ENCODE measurements around the gene DTD1.
A peak's percentile ranks its signal among the peaks of the same experiment; 100 is the strongest.

The DTD1 gene

DNA sequence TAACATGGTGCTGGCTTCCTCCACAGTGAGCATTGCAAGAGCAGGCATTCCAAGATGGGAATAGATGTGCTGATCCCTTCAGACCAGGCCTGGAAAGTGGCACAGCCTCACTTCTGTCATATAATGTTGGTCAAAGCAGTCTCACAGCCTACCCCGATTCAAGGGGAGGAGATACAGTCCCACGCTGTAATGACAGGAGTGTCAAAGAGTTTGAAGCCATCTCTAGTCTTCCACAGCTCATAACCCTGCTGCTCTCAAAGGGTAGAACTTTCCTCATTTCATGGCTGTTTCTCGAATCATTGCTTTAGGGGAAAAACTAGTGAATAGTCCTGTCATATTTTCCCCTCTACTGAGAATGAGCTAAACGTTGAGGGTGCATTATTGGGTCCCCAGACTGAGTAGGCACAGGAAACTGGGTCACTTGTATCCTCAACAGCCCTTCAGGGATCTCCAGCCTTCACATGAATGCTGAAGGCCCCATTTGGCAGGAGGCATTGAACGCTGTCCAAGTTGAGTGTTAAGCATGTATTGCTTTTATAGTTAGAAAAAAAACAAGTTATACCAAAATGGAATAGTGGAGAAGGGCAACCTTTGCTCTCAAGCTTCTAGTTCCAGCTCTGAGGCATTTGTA lies 27.3 kb downstream of the DTD1 start:
- no peak for DNase-seq (ENCODE audit: low spot score)

DNA sequence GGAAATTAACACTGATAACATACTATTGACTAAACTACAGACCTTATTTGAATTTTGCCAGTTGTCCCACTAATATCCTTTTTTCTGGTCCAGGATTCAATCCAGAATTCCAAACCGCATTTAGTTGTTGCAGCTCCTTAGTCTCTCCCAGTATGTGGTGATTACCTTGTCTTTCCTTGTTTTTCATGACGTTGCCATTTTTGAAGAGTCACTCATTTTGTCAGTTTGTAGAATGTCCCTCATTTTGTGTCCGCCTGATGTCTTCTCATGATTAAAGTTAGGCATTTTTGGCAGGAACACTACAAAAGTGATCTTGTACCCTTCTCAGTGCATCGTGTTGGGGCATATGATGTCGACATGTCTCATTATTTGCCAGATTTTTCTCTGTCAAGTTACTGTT lies 33.1 kb downstream of the DTD1 start:
- no peak for DNase-seq (ENCODE audit: low spot score)

DNA sequence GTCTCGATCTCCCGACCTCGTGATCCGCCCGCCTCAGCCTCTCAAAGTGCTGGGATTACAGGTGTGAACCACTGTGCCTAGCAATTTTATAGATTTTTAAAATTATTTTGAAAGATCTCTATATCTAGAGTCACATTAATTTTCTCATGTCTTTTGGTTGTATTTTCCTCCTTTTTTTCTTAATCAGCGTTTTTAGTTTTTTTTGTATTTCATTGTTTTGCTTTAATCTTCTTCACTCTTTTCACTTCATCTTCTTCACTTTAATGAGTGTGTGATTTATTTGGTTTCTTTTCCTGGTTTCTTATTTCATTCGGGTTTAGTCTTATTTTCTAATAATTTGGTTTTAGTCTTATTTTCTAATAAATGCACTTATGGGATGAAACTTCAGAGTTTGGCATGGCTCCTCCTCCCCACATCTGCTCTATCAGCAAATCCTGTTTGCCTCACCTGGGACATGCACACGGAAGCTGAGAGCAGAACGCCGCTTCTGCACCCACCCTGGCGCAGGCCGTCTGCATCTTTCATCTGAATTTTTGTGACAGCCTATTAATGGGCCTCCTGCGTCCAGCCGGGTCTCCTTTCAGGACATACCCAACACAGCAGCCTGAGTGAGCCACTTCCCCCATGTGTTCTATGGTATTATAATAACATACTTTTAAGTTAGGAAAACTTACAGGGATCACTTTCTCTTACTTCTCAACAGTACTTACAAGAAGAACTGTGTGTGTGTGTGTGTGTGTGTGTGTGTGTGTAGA lies 35.5 kb downstream of the DTD1 start:
- no peak for DNase-seq (ENCODE audit: low spot score)

DNA sequence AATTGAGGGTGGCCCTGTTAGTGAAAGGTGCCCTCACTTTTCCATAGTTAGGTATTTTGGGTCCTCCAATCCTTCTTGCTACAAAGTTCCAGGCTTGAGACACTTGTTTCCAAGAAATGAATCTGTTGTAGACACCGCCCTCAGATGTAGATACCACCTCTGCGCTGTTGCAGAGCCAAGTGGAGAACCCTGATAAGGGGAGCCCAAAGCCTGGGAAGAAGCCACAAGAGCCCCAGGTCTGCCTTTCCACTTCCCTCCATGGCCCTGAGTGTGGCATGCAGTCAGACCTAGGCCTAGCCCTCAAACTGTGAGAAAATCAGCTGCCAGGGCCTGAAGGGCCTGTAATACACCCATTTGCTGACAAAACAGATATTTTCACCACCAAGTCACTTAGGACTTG lies 37.1 kb downstream of the DTD1 start:
- no peak for DNase-seq (ENCODE audit: low spot score)

DNA sequence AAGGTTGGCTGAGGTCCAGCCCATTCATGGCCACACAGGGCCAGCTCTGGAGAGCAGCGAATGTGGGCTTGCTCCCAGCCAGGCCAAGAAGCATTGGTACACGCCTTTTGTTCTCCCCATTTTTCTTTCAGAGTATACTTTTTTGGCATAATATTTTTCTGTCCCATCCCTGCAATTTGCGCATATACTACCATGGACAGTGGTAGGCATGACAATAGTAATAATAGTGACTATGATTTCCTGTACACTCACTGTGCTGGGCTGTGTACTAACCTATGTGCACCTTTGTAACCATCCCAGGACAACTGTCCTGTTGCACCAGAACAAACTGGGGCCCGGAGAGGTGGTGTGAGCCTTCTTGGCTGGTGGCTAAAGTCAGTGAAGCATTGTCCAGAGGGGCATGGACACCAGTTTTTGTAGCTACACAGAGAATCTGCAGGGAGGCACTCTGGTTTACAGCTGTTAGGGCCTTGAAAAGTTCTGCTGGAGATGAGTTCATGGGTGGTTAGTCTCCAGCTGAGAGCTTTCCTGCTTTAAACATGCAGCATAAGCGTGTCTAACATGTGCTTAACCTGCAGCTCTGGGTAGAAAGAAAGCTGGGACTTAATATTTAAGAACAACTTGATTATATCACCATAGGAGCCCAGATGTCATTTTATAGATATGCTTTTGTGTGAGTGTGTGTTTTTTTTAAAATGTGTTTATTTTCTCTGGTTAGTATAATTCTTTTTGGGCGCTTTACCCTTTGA lies 38.2 kb downstream of the DTD1 start:
- DNase-seq (ENCODE audit: low spot score): no peak

DNA sequence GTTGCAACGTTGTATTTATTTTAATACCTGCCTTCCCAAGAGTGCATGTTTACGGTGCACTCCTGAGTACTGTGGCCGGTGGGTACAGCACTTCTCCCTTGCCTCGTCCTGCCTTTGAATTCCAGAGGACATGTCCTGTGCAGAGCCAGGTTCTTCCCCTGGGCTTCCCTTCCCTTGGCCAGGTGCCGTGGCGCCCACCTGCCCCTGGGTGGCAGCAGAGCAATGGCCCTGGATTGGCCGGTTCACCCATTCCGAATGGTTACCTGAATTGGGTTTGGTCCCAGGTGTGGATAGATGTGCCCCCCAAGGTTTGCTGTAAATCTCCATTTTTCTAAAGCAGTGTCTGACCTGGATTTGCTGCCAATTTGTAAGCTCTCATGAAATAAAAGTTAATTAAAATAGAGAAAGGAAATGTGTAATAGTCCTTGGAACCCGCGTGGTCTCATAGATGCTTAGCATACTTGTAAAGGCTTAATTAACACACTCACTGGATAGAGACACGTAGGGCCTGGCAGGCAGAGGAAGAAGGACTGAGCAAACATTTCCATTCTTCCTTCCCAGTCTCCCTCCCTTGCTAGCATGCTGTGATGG lies 40.6 kb downstream of the DTD1 start:
- peak; percentile 54 for DNase-seq (ENCODE audit: low spot score)

DNA sequence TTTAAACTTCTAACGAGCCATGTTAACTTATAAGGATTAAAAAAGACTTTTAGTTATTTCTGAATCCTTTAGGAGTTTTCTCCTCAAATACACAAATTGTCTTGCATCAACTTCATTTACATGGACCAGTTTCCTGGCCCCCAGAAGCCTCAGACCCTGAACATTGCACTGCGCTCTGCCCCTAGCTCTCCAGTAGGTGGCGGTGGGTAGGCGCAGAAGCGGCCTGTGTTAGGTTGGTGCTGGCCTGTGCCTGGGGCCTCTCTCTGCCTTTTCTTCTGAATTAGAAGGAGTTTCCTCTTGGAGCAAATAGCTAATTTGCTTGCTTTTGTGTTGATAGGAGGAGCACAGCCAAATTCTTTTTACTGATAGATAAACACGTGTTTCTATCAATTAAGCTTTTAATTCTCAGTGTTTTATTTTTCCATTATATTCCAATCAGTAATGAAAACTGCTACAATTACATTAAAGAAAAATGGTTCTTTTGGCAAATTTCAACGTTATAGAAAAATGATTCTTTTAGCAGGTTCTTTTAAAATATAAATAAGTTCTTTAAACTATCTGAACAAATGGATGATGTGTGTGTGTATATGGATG lies 44.4 kb downstream of the DTD1 start:
- DNase-seq (ENCODE audit: low spot score): peak; percentile 77

DNA sequence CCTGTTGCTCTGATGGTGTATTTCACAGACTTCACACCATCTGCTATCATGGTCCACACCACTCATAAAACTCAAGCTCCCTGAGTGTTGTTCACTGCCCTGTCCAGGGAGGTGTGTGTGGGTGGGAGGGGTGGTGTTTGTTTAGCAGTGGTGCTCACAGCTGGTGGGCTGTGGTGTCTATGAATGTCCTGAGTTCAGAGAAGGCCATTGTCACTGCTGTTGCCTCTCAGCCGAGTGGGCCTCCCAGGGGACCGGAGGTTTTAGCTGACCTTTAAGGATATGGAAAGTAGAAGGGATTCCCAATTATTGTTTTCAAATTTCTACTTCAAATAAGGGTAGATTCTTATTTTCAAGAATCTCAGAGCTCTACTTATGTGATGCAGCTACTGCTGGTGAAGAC lies 45.6 kb downstream of the DTD1 start:
- no peak for DNase-seq (ENCODE audit: low spot score)

DNA sequence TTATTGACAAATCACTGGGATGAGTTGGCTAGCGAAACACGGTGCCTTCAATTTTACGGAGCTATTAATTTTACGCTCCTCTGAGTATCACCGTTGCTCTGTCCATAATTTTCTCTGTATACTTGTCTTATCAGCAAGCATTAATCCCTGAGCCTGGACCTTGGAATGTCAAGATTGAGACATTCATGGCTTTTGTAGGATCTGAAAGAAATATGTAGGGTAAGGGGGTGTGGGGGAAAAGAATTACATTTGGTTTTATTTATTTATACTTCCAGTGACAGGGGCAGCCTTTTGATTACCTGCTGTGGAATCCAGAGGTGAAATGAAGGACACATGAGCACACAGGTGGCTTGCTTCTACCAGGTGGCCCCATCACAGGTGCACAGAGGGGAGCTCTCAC lies 46.6 kb downstream of the DTD1 start:
- no peak for DNase-seq (ENCODE audit: low spot score)

DNA sequence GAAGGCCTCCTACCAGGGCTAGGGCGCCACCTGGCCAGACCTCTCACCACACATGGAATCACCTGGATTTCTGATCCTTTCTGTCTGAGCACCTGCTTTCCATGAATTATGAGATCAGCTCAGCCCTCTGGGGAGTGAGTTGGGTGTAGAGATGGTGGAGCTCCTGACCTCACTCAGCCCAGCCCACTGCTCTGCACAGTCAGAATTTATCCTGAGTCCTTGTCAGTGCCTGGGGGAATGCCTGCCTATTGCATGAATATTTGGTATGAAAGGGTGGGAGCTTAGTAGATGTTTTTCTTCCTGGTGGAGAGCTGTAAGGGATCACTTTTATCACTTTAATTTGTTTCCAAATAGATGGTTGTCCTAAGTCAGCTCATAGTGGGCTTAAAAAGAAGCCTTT lies 47.5 kb downstream of the DTD1 start:
- DNase-seq (ENCODE audit: low spot score): no peak

DNA sequence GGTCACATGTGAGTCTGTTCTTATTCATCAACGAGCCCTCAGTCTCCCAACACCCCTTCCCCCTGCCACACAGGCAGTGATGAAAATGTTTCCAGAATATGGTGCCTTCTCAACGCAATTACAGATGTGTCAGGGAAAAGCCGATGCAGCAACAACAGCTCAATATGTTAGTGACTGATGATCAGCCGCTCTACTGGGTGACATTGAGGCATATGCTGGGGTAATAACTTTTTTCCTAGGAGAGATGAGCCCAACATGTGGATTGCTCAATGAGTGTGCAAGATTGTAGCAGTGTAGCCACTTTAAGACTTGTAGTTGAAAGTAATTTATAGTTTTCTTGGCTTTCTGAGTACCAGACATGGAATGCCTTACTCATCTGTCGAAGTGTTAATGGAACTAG lies 49.4 kb downstream of the DTD1 start:
- no peak for DNase-seq (ENCODE audit: low spot score)

DNA sequence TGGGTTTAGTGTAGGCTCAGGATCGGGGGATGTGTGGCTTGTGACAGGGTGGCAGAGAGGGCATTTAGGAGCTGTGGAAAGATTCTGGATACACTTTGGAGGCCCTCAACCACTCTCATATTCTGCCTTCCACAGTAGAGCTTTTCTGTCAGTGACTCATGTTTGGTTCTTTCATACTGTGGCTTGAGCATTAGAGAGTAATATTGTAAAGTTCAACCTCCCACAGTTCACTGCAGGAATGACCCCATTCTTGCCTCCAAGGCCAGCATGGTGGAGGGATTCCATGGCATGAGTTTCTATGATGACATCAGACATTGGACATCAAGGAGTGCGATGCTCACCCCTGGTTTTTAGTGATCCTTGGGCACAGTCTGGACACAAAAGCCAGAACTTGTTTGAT lies 50.9 kb downstream of the DTD1 start:
- DNase-seq (ENCODE audit: low spot score): no peak

DNA sequence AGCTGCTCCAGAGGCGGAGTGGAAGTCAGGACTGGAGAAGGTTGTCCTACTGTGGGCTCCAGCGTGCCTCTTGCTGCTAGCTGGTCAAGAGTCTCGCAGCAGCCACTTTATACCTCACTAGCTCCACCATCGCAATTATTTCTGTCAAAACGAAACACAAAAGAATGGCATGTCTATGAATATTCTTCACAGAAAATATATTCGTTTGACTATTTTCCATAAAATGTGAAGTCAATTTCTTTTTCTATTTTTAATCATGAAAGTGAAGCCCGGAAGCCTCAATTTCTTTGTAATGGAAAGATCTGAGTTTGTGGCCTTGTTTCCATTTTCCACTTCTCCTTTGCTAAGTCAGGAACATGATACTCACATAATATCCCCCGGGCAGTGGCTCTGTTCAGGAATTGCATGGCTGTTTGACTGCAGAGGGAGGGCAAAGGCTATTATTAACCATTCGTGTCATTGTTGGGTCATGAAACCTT lies 51.7 kb downstream of the DTD1 start:
- no peak for DNase-seq (ENCODE audit: low spot score)

DNA sequence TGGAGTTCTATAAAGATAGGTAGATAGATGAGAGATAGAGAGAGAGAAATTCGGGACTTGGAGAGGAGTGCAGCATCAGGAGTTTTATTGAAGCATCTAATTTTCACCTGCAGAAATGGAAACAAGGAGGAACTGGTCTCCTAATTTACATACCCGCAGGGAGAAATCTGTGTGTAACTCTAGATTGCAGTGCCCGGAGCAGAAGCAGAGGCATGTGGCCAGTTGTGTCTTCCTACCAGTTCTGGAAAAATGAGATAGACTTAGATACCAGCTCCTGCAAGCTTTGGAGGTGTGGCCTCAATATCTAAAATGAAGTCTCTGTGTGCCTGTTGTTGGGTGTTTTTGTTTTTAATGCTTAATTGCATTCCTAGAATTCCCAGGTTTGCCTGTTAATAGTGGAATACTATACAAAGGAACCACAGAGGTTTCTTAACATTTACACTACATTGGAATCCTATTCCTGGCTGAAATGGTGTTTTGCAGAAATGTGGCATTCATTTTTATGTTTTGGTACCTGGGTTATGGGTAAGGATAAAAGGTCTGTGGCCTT lies 57.4 kb downstream of the DTD1 start:
- no peak for DNase-seq (ENCODE audit: low spot score)

DNA sequence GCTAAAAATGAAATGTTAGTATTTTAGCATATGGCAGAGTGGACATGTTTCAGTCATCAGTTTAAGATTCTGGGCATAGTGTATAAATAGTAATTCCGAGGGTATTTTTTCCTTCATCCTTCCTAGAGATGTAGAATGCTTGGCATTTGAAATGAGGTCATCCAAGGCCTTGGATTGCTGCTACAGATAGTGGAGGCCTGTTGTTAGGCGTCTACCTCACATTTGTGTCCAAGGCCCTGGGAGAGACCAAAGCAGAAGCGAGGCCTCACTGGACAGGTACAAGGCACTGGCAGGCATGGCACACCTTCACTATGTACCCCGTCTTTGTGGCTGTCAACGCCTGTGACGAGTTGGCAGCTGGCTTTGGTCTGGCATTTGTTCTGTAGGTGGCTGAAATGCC lies 58.0 kb downstream of the DTD1 start:
- DNase-seq (ENCODE audit: low spot score): no peak

DNA sequence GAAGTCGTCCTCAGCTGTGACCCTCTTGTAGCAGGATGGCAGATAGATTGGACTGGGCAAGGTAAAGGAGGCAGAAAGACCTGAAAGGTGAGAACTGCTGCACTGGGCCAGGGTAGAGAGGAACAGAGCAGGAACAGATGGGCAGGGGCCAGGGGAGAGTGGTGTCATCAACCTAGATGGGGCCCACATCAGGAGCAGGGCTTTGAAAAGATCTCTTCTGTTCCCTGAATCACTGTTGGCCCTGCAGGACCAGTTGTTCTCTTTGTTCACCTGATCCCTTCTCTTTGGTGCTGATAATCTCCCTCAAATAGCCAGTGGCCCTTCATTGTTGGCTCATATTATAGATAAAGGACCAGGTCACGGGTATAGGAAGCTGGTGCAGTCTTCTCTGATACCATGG lies 59.9 kb downstream of the DTD1 start:
- DNase-seq (ENCODE audit: low spot score): no peak

DNA sequence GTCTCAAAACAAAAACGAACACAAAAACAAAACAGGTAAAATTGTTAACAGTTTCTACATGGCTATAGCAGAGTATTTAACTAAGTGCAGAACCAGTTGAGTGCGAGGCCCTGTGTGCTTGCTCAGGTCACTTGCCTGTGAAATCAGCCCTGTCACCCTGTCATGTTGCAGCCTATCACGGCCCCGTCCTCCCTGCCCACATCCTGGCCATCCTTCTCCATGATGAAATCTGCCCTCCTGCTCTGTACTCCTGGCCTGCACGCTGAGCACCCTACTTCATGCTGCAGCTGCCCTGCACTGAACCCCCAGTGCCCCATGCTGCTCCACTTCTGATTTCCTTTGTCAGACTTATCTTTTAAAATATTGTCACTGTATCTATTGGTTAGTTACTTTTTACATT lies 62.4 kb downstream of the DTD1 start:
- no peak for DNase-seq (ENCODE audit: low spot score)

DNA sequence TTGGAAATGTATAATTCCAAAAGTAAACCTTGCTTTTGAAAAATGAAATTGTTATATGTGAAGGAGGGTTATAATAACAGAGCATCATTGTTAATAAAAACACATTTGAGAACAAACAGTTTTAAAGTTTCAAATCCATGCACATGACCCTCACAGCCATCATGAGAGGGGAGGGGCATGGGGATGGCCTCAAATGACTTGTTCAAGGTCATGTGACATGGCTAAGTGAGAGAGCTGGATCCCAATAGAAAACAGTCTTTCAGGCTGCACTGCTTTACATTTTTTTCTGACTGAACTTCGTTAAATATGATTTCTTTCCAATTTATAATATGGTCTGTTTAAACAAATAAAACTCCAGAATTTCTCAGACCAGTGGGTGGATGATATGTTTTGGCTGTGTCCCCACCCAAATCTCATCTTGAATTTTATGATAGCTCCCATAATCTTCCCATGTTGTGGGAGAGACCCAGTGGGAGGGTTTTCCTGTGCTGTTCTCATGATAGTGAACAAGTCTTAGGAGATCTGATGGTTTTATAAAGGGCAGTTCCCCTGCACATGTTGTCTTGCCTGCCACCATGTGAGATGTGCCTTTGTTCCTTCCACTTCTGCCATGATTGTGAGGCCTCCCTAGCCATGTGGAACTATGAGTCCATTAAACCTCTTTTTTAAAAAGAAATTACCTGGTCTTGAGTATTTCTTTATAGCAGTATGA lies 66.0 kb downstream of the DTD1 start:
- no peak for DNase-seq (ENCODE audit: low spot score)

DNA sequence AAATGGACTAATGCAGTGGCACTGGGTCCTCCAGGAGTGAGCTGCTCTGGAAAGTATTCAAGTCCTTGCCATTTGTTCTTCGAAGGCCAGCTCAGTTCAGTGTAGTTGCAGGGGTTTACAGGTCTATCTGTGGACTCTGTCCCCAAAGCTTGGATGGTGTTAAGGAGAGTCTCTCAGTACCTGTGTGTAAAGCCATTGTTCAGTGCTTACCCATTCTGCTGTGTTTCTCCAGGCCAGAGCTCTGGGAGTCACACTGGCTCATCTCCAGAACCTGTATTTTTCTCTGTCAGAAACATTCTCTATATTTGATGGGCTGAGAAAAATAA lies 66.6 kb downstream of the DTD1 start:
- DNase-seq (ENCODE audit: low spot score): no peak

DNA sequence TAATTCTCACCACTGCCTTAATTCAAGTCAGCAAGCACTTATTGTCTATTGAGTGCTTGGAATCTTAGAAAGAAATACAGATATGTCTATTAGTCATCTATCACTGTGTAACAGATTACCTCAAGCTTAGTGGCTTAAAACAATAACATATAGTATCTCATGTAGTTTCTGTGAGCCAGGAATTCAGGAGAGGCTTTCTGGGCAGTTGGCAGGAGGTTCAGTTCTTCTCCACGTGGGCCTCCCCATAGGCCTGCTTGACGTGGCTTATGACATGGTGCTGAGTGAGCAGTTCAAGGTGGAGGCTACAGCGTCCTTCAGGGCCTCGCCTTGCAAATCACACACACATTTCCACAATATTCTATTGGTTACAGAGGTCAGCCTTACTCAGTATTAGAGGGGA lies 69.7 kb downstream of the DTD1 start:
- DNase-seq (ENCODE audit: low spot score): no peak

DNA sequence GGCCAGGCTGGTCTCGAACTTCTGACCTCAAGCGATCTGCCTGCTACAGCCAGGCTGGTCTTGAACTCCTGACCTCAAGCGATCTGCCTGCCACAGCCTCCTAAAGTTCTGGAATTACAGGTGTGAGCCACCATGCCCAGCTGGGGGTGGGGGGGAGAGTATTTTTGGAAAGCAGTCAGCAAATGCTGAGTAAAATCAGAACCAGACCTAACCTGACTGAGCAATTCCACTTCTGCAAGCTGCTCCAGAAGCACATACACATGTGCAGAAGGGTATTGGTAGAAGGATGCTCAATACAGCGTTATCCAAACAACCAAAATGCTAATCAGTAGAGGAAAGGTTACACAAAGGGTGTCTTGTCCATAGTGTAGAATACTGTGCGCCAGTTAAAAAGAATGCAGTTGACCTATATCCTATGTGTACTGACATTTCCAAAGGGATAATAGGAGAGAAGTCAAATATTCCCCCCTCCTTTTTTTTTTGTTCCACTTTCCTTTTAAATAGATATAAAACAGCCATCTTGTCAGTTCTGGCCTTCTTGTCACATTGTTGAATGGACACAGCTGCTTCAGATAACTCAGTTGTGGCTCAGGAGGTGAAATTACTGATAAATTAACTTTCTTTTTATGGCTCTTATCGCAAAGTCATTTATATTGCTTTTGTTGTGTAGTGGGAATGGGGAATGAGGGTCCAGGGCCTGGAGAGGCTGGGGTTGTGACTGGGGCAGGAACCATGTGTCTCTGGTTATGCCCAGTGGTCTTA lies 74.6 kb downstream of the DTD1 start:
- DNase-seq (ENCODE audit: low spot score): no peak
